ENCODE data around the gene SPINK7.

Gene SPINK7

DNA sequence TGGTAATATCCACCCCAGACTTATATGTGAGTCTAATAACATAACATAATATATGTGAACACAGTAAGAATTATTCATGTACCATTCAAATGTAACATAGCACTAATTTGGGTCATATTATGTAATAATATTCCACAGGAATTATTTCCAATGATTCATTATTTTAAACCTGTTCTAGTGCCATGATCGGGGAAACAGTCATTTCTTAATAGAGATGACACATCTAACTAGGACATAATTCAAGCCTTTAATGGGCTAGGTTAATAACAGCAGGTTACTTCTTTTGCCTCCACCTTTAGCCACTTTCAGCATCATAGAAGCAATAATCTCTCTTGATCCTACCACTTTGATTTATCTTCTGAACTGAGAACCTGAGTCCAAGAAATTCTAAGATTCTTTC is 35.5 kb downstream of the SPINK7 start:
- DNase-seq = no peak

DNA sequence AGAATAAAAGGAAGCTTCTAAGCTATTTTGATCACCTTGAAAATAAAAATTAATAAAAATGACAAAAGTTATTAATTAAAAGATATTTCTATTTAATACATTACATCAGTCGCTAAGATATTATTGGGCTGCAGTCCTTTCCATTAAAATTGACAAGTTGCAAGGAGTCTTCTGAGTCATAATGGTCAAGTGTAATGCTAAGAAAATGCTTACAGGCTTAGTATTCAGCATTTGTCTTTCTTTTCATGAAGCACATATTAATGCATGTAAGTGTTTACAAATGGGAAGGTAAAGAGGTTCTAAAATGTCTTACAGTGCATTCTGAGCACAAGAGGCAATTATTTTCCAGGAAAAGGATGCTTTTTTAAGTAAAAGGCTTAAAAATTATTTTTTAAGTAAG is 40.5 kb downstream of the SPINK7 start:
- DNase-seq = no peak

DNA sequence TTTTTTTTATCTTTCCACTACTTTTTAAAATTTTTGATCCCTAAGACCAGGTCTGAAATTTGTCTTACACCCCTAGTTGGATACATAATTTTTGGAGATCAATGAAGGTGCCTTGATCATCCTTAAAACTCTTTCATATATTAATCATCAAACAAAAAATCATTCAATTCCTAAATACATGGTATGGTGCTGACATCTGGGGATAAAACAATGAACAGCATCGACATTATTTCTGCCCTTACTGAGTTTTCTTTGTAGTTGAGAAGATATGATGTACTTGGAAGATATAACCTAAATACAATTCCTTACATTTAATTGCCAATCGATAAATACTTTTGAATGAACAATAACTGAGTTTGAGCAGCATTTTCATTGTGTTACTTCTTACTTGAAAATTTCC is 41.4 kb downstream of the SPINK7 start:
- DNase-seq = no peak

DNA sequence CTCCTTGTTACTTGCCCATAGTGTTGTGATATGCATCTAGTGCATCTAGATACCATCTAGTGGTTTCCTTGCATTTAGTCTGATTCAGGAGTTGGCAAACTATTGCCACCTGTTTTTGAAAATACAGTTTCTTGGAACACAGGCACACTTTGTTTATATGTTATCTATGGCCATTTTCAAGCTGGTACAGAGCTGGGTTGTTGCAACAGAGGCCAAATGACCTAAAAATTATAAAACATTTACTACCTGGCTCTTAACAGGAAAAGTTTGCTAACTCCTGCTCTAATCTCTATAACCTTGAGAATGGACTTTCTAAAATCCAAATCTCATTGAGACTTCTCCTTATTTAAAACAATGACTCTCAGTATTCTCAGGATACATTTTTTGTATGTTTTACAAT is 52.1 kb downstream of the SPINK7 start:
- DNase-seq = no peak
